ENCODE data around the gene GLIS1. TPM values are rescaled to one million over a fixed set of nuclear protein-coding genes. Genes with fewer than 3 reads are reported as not detected.

GLIS1 gene
- 2.7 and 3.2 TPM in 2 replicates for total RNA-seq

DNA sequence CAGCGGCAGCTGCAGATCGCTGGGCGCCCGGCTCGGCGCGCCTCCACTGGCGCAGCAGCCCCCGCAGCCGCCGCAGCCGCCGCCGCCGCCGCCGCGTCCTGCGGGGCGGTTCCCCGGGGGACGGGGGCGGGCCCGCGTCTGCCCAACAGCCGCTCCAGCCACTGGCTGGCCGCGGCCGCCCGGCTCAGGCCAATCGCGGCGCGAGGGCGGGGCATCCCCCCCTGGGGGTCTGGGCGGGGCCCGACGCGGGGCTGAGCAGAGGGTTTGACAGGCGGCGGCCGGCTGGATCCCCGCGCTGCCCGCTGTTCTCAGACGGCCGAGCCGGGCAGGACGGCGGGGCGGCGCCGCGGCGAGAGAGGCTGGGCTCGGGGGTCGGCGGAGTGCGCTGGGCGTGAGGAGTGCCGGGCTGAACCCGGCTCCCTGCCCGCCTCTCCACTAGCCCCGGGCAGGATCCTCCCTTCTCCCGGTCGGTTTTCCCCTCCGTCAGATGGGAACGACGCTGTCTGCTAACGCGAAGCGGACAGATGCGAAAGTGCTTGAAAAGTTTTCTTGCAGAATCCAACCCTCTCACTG lies at the start of gene GLIS1:
GLIS1 (minus strand) TSS at position 56 of the 573 bp plus-strand sequence. CDS start 1,100 bp downstream, outside the sequence.

GRCh38 chr1:53459321-53460175 lies 279.4 kb downstream of the GLIS1 start, which contains the start of gene DMRTB1:
Gene DMRTB1, plus strand, starts transcription at chr1:53459399. Its CDS starts 55 bp downstream, at chr1:53459454.

Other genes with a start within 250 kb of the GLIS1 start
- 7.3 and 9.0 TPM in 2 replicates for gene NDC1, start 99.1 kb upstream of the GLIS1 start, total RNA-seq
- gene YIPF1, start 150.6 kb upstream of the GLIS1 start, total RNA-seq = 12.2 and 17.3 TPM in 2 replicates
- not detected in 2 replicates for gene DIO1, start 155.0 kb upstream of the GLIS1 start, total RNA-seq
- gene IFT25, start 206.5 kb upstream of the GLIS1 start, total RNA-seq = 22.0 and 22.8 TPM in 2 replicates
- 22.9 and 24.7 TPM in 2 replicates for gene LRRC42, start 207.2 kb upstream of the GLIS1 start, total RNA-seq